GM19240 (cell line): ENCODE data around the gene ZDHHC13.
"Not testable (repeated sequence)": the region's sequence is repeated elsewhere in the genome, so short reads cannot be mapped to it uniquely, and the experiment has no call there.

Experiments
- DNase-seq: peaks from one replicate; pipeline ENCODE4 v3.0.0; 2011; ENCODE audit warnings: low spot score; ENCODE audit not compliant: insufficient read length

The ZDHHC13 gene

DNA sequence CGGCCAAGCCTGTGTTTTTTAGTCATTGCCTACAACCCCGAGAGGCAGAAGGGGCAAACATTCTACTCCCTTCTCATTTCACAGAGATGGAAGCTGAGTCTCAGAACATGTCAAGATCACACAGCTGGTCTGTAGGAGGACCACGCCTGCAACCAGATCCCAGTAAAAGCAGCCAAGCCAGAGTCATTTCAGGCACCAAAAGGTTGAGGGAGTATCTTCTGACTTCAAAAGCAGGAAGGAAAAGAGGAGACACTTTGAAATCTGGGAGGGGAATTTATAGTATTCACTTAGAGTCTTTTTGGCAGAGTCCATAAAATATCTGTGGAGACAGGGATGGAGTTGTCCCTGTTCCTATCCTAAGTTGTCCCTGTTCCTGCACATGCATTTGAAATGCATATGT, 17.9 kb upstream of the ZDHHC13 start:
- no peak for DNase-seq

DNA sequence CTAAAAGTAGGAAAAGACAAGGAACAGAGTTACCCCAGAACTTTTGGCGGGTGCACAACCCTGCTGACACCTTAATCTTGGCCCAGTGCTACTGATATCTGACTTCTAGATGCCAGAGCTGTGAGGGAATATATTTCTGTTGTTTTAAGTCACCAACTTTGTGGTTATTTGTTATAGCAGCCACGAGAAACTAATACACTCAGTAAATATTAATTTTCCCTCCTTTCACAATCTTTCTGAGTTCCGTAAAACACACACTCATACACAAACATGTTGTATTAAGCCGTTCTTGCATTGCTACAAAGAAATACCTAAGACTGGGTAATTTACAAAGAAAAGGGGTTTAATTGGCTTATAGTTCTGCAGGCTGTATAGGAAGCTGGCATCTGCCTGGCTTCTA, 16.1 kb upstream of the ZDHHC13 start:
- no peak for DNase-seq

DNA sequence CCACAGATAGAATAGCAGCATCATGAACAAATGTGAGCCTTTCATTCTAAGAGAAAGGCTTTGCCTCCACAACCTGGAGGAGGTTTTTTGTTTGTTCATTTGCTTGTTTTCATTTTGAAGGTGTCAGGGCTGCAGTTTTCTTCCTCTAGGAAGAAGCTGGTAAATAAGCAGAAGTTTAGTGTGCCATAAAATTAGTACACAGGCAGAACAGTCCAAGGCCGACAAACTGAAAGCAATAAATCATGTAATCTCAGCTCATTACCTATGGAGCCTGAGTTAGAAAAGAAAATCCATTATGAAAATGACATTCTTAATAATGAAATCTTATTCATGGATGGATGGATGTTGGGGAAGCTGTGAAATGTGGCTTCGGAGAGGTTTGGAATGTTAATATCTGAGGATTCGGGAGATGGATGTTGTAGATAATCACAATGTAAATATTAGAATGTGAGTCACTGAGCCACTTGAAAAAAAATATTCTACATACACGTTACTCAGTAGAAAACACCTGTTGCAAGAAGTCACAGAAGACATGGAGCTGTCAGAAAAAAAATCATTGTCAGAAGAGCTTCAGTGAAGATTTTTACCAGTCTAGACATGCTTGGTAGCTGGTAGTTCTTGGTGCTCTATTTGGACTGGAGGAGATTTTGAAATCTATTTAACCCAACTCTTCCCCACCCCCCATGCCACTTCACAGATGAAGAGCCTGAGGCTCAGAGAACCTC, 15.0 kb upstream of the ZDHHC13 start:
- DNase-seq, result no peak

DNA sequence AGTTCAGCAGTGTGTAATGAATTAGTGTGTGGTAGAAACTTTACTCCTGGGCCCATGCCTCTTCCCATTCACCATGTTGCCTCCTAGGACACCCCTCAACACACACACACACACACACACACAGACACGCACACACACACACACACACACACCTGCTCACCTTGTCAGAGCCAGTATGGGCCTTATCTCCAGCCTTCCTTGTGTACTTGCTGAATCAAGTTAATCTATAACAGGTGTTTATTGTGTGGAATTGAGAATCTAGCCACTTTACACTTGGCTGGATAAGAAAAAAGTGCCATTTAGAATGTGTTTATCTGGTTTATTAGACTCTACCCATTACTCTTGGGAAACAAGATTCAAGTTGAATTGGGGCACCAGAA, 14.5 kb upstream of the ZDHHC13 start:
- DNase-seq, result no peak

DNA sequence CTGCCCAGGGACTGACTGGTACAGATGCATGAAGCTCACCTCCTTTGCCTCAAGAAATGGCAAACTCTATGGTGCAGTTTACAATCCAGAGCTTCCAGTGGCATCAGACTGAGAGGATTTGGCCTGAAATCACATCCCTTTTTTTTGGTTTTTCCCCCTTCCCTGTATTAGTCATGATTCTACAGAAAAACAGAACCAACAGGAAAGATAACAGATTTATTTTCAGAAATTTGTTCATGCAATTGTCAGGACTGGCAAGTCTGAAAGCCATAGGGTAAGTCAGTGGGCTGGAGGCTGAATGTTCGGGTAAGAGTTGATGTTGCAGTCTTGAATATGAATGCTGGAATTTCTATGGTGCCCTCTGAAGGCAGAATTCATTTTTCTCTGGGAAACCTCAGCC, 12.0 kb upstream of the ZDHHC13 start:
- DNase-seq, result no peak

DNA sequence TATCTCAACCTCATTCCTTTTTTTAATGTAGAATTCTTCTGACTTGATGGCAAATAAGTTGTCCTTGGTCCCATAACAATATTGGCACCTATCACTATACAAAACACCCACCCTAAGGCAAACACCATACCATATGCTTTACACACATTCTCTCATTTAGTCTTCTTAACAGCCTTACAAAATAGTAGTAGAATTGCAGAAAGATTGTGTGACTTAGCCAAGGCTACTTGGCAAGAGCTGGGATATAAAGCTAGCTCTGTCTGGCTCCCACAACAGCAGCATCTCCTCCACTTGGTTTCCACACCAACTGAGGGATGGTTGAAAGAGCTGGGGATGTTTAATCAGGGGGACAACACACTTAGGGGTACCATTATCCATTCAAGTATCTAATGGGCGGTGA, 9.8 kb upstream of the ZDHHC13 start:
- no peak for DNase-seq

DNA sequence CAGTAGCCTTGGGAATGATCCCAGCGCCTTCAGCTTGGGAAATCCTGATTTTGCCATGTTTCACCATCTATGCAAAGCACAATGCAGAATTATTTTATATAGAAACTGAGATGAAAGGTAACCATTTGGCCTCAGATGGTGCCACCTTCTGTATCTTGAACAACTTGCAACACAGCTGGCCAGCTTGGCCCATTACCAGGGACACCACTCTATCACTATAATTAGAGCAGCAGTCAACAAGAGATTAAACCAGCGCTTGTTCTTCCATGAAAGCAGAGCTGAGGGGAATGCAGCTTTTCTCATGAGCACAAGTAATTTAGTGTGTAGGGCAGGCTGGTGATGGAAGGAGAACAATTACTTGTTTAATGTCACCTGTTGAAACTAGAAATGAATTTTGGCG, 6.7 kb upstream of the ZDHHC13 start:
- DNase-seq, result no peak

DNA sequence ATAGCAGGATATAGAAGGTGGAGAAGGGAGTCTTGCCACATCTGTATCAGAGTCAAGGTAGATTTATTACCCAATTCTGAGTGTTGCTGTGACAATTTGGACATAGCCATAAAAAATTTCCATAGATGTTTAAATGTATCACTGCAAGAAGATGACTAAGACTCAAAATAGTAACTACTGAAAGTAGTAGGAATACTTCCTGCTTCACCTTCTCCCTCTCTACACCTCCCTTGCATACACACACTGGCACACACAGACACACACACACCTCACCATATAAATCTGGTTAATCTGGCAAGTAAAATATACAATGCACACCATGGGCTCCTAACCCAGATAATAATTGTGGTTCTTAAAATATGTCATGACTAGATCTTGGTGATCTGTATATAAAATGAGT, 5.2 kb upstream of the ZDHHC13 start:
- DNase-seq, result no peak

DNA sequence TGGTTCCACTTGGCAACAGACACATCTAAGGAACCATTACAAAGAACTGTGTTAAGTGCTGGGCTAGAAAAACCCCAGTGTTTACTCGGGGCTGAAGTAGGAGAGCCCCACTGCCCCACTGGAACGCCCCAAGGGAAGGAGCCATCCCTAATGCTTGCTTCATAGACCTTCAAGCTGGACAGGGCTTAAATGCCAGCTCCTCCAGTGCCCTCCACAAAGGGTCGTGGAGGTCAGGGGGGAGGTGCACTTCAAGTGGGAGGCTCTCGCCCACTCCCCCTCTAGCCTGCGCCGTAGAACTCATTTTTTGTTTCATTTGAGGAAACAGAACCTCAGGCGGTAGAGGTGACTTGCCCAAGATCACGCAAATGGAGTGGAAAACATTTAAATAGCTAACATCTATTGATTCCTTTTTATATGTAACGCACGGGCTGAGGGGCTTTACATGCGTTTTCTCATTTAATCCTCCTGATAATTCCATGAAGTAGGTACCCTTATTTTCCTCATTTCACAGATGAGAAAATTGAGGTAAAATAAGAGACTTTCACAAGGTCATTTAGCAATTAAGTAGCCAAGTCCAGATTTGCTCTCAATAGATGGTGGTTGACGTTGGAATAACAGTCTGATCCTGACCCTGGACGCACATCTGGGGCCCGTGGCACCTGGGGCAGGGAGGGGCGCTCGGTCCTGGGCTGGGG, 545 bp upstream of the ZDHHC13 start:
- no peak for DNase-seq

DNA sequence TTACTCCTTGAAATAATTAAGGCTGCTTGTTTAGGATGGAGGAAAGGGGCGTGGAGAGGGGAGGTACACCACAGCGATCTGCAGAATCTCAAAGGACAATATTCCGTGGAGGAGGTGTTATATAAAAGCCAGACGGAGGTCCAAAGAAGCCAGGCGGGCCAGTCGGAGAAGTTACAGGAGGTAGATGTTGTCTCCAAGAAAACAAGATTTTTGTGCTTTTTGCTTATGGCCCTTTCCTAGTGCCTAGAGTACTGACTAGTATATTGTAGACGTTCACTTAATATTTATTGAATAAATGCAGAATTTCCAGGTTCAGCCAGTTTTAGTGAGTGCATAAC, 761 bp downstream of the ZDHHC13 start:
- DNase-seq, result no peak

DNA sequence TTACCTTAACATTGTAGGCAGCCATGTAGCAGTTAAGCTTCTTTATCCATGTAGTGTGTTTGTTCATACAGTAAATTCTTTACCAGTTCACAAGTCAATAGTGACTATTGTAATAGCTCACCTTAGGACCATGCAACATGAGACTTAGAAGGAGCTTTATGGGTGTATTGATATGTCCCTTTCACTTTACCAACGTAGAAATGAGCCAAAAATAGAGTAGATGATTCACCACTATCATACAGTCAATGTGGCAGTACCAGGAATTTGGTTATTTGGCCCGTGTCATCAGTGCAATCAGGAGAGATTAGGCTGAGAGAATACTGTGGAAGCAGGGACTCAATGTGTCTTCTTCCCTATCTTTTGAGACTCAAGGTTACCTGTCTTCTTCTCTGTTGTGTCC, 4.7 kb downstream of the ZDHHC13 start:
- no peak for DNase-seq

DNA sequence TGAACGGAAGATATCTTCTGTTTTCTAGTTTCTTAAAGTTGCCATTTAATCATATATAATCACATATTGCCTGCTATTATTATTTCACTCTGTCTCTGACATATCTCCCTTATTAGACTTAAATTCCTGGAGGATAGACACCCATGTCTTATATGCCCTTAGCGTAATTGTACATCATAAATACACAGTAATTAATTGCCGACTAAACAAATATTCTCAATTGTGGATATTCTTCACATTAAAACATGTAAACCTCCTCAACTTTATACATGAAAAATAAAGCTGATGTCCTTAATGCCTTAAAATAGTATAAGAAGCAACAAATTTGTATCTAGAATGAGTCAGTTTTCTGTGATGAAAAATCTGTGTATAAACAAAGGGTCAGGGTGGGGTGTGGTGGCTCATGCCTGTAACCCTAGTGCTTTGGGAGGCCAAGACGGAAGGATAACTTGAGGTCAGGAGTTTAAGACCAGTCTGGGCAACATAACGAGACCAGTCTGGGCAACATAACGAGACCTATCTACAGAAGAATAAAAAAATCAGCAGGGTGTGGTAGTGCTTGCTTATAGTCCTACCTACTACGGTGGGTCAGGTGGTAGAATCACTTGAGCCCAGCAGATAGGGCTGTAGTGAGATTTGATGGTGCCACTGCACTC, 6.1 kb downstream of the ZDHHC13 start:
- DNase-seq, result no peak

DNA sequence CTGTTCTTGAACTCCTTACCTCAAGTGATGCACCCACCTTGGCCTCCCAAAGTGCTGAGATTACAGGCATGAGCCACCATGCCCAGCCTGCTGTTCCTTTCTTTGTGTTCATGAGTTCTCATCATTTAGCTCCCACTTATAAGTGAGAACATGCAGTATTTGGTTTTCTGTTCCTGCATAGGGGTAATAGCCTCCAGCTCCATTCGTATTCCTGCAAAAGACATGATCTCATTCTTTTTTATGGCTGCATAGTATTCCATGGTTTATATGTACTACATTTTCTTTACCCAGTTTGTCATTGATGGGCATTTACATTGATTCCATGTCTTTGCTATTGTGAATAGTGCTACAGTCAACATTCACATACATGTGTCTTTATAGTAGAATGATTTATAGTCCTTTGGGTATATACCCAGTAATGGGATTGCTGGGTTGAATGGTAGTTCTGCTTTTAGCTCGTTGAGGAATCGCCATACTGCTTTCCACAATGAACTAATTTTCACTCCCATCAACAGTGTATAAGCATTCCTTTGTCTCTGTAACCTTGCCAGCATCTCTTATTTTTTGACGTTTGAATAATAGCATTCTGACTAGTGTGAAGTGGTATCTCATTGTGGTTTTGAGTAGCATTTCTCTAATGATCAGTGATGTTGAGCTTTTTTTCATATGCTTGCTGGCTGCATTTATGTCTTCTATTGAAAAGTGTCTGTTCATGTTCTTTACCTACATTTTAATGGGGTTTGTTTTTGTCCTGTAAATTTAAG, 9.8 kb downstream of the ZDHHC13 start:
- DNase-seq, result not testable (repeated sequence)

DNA sequence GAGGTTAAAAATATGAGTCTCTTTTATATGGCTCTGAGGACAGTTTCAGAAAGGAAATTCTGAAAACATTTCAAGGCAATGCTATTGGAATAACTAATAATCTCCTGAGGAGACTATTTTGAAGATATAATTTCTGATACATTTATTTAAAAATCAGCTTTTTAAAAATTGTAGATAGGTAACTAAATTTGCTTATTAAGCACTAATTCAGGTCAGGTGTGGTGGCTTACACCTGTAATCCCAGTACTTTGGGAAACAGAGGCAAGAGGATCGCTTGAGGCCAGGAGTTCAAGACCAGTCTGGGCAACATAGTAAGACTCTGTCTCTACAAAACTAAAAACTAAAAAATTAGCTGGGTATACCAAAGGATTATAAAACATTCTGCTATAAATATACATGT, 17.0 kb downstream of the ZDHHC13 start:
- DNase-seq, result no peak

DNA sequence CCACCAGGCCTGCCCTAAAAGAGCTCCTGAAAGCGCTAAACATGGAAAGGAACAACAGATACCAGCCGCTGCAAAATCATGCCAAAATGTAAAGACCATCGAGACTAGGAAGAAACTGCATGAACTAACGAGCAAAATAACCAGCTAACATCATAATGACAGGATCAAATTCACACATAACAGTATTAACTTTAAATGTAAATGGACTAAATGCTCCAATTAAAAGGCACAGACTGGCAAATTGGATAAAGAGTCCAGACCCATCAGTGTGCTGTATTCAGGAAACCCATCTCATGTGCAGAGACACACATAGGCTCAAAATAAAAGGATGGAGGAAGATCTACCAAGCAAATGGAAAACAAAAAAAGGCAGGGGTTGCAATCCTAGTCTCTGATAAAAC, 19.9 kb downstream of the ZDHHC13 start:
- DNase-seq, result not testable (repeated sequence)

DNA sequence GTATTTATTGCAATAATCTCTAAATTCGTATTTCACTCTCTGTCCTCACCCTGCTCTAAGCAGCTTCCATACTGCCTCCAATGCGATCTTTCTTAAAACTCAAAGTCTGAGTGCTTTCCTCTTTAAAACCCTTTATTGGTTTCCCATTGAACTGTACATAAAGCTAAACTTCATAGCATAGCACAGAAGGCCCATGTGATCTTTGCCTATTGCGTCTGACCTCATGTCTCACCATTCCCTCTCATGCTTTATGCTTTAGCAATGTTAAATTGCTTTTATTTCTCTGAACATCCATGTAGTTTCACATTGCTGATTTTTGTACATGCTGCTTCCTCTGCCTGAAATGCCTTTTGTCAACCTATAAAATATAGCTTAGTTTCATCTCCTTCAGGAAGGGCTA, 28.4 kb downstream of the ZDHHC13 start:
- DNase-seq, result no peak

DNA sequence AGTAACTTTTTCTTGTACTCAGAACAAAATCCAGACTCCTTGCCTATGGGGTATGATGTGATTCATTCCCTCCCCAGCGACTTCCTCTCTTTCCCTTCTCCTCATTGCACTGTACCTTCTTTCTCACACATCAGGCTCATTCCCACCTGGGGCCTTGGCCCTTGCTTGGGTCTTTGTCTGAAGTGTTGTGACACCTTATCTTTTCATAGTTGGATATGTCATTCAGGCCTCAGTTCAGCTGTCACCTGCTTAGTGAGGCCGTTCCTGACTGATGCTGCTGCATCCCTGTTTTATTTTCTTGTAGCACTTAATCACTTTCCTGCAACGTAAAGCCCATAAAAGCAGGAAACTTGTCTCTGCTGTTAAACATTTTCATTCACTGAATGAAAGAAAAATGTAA, 39.9 kb downstream of the ZDHHC13 start:
- DNase-seq, result no peak

DNA sequence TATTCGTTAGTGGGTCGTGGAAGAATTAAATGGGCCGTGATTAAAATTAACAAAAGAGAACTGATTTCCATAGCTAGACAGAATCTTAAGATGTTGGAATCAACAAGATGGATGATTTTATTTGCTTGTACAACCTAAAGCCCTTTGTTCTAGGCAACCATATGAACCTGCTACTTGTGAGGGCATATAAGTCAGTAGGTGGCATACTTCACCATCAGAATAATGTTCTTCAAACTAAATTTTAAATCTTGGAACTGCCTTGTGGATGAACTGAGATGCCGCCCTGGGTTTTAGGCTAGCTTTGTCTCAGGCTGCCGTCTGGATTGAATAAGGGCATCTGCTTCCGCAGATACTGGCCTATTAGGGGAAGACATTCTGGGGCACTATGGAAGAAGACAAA, 43.9 kb downstream of the ZDHHC13 start:
- DNase-seq, result no peak

DNA sequence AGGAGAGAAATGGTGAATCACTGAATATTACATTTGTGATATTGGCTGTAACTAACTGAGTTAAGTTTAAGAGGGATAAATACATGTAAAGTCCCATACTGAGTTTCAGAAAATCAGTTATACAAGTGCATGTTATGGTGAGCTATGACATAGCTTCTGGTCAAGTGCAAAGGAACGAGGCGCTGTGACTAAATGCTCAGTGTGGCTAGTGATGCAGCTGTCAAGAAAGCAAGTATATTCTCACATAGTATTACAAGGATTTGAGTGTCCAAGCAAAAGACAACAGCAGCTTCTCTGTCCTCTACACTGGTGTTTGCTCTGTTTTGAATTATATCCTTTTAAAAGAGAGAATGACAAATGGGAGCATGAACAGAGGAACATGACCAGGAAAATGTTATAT, 44.7 kb downstream of the ZDHHC13 start:
- no peak for DNase-seq

DNA sequence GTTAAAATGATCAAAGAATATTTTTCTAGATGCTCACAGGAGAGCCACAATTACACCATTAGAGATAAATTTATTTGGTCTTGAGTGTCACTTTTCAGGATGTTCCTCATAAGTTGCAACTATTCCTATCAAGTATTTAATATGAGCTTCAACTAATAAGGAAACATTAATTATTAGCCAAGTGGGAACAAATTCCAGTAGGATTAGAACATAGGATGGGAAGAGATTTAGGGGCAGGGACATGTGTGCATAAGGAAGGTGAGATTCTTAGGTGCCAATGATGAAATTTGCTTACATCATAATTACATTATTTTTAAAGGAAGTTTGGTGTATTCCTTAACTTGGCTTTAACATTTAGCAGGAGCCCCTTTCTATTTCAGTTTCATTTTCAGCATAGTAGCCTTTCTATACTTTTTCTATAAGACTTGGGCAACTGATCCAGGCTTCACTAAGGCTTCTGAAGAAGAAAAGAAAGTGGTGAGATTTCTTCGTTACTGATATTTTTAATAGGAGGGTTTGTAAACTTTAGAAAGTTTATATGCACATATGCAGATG, 46.1 kb downstream of the ZDHHC13 start:
- no peak for DNase-seq

DNA sequence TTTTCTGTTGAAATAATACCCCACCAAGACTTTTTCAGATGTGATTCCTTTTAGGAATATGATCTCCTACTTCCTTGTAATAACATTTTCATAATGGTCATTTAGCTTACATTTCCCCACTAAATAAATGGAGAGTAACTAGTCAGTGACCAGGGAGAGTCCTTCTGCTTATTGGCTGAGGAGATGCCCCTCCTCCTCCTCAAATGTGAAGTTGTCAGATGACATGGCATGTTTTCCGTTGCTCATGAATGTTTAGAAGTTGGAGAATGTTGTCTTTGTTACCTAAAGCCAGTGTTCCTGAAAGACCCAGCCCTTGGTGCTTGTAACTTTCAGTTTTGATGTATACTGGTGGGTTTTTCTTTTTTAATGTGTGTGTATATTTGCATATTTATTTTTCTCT, 46.6 kb downstream of the ZDHHC13 start:
- no peak for DNase-seq
